ENCODE results near the gene PCBD1.

Gene PCBD1

DNA sequence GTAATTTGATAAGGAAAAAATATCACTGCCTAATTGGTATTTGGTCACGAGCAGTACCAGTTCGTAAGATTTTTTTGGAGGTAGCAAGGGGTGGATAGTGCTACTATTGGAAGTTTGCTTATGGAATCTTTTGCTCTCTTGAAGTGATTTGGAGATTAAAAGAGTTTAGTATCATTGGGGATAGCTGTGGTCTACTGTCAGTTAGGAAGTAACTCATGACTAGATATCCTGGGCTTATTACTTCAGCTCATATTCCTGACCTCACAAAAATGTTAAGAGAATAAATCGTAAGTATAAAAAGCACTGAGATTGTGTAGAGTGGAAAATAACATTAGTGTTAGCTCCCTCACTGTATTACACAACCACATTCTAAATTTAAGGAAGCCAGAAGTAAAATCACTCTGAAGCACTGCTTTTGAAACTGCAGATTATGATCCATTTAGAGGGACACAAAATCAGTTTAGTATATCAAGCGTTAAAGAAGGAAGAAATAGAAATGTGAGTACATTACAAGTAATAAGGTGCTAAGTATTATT is 50.0 kb downstream of the PCBD1 start:
- TF ChIP-seq CTCF (IDR thresholded peaks at IDR 0.05; ENCODE audit: low read depth, low read length), result no peak
- H3K4me3 ChIP-seq (ENCODE audit: low read depth, low read length), result no peak overlapping the region

- TF ChIP-seq CTCF (IDR thresholded peaks at IDR 0.05; ENCODE audit: low read depth, low read length), result no peak
- no peak overlapping the region for H3K4me3 ChIP-seq (ENCODE audit: low read depth, low read length)
Measured at GRCh38 chr10:70837660-70838059, 50.7 kb downstream of the PCBD1 start.

DNA sequence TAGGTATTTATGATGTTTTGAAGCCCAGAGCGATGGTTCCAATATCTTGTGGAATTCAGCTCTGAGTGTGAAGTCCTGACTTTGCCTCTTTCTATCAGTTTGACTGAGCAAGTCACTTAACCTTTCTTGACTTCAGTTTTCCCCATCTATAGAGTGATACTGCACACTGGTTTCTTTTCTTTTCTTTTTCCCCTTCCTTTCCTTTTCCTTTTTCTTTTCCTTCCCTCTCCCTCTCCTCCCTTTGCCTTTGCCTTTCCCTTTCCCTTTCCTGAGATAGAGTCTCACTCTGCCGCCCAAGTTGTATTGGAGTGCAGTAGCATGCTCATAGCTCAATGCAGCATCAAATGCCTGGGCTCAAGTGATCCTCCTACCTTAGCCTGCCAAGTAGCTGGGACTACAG is 52.0 kb downstream of the PCBD1 start:
- no peak overlapping the region for H3K4me3 ChIP-seq (ENCODE audit: low read depth, low read length)
- TF ChIP-seq CTCF (IDR thresholded peaks at IDR 0.05; ENCODE audit: low read depth, low read length), result no peak

DNA sequence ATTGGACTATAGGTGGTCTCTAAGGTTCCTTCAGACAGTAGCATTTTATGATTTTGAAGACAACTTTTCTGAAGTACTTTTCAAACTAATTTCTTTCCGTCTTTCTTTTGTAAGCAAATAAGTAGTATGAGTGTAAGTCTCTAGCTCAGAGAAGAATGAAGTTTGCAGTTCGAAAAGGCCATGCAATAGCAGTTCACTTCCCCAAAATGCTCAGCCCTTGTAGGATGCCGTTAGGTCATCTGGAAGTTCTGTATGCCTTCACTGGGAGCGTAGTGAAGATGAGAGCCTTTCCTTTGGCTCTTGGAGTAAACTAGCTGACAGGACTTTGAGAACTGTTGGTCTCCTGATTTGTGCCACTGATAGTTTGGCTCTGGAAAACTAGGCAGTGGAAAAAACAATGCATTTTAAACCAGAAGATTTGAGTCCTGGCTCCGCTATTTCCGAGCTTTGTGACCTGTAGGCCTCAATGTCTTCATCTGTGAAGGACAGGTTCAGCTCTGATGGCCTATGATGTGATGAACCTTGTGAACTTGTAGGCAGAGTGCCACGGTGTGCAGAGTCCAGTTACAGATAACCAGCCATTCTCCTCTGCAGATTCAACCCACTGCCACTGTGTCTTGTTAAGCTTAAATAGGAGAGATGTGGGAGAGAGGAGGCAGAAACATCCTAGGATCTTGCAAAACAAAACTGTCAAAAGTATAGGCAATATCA is 53.8 kb downstream of the PCBD1 start:
- no peak overlapping the region for H3K4me3 ChIP-seq (ENCODE audit: low read depth, low read length)
- no peak for TF ChIP-seq CTCF (IDR thresholded peaks at IDR 0.05; ENCODE audit: low read depth, low read length)

DNA sequence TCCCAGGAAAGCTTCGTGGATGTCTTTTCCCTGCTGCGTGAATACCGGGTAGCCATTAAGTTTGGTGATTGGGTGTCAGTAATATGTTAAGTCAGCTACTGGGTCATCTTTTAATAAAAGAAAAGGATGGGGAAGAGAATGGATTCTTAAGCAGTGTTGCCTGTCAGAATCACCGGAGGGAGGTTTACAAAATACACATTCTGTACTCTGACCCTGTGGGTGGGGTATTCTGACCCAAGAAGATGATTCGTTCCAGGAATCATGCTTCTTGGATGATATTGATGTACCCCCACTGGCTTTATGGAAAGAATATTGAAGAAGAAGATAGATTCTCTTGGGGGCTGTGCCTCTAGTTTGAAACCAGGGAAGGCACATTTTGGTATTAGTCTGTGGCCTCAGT is 54.3 kb downstream of the PCBD1 start:
- H3K4me3 ChIP-seq (ENCODE audit: low read depth, low read length), result no peak overlapping the region
- TF ChIP-seq CTCF (IDR thresholded peaks at IDR 0.05; ENCODE audit: low read depth, low read length), result no peak

DNA sequence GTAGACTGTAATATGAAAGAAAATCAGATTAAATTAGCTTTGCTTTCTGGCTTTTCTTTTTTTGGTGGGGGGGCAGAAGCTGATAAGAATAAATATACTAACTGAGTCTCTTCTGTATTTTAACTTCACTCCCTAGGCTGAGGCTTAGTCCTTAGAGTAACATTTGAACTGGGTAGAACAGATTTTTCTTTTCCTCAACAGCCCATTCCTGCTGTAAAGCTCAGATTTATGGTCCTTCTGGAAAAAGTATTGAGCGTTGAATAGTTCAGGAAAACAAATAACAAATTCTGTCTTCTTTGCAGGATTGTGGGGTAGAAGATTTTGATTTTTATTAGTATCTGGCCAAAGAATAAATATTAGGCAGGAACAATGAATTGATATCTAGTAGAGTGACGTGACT is 54.8 kb downstream of the PCBD1 start:
- no peak for TF ChIP-seq CTCF (IDR thresholded peaks at IDR 0.05; ENCODE audit: low read depth, low read length)
- H3K4me3 ChIP-seq (ENCODE audit: low read depth, low read length), result no peak overlapping the region
